K562 (cell line): Measurements from ENCODE around the gene ZNF48. TPM values are rescaled to one million over a fixed set of nuclear protein-coding genes. Genes with fewer than 3 reads are reported as not detected.
A peak's percentile ranks its signal among the peaks of the same experiment; 100 is the strongest.

Source experiments
- ATAC-seq: fragments of 200-7000 bp; cut with Tn5 transposase; 3 replicates; pipeline ENCODE4 v1.9.1; 2020; ENCODE audit warnings: moderate library complexity
- BruUV-seq: library from RNA; stranded (reverse); fragments of 400-500 nt; replicated peaks from 2 replicates; lab custom pipeline; 2021; lab: Mats Ljungman, UMichigan
- CTCF ChIA-PET: fragments of 300-600 bp; formaldehyde crosslinking; extraction: SDS; loops from one replicate; lab custom pipeline; 2021; ENCODE audit warnings: low intra/inter-chr PET ratio; lab: Yijun Ruan, JAX
- POLR2A ChIA-PET: fragments of 300-600, 350-650 bp; sonication (Branson Sonifier 250); formaldehyde crosslinking; extraction: SDS; loops from one replicate; lab custom pipeline; 2021; ENCODE audit warnings: antibody characterized with exemption, inconsistent platforms; lab: Yijun Ruan, JAX
- DNase-seq, 4 experiments: peaks; one replicate each; pipeline versions ENCODE4 v3.0.0 to v3.0.0-alpha.2; 2011 to 2018; ENCODE audit warnings: low spot score in 3 of 4, mixed read lengths in 3 of 4; ENCODE audit errors: extremely low read depth in 1 of 4
- FAIRE-seq: peaks from 2 replicates; lab custom pipeline; 2011; peaks lifted over from hg19 to GRCh38; lab: Jason Lieb, UNC
- H2AFZ ChIP-seq: 2 replicates; pipeline ENCODE4 v1.6.0; 2011; ENCODE audit warnings: low read depth, low read length, control low read depth, inconsistent platforms
- H3K27ac ChIP-seq: fragments of 200-600 bp; 3 replicates; pipeline ENCODE4 v1.8.0; 2011; ENCODE audit warnings: low read depth, mild to moderate bottlenecking, control low read depth, inconsistent platforms, low read length, moderate library complexity, mixed read lengths; ENCODE audit errors: extremely low read depth
- H3K27me3 ChIP-seq, 2 experiments: fragments of 300-600 bp in 1 of 2; 2 replicates in 1 of 2; 3 replicates in 1 of 2; pipeline versions ENCODE4 v1.6.0 to v1.8.0; 2011; ENCODE audit warnings: inconsistent platforms in 2 of 2, low read length in 2 of 2, mild to moderate bottlenecking in 1 of 2, mixed read lengths in 1 of 2, moderate library complexity in 1 of 2; ENCODE audit not compliant: control insufficient read depth in 2 of 2, insufficient read depth in 2 of 2
- H3K36me3 ChIP-seq: fragments of 300-600 bp; 3 replicates; pipeline ENCODE4 v1.8.0; 2011; ENCODE audit warnings: mild to moderate bottlenecking, low read length, inconsistent platforms; ENCODE audit not compliant: control insufficient read depth, insufficient read depth
- H3K4me1 ChIP-seq, 2 experiments: fragments of 200-600 bp in 1 of 2; replicated peaks in 1 of 2; 2 replicates in 1 of 2; 3 replicates in 1 of 2; pipeline versions ENCODE4 v1.5.1 to v1.8.0; 2011; ENCODE audit warnings: inconsistent platforms in 2 of 2, low read length in 2 of 2, mild to moderate bottlenecking in 1 of 2, mixed read lengths in 1 of 2, moderate library complexity in 1 of 2; ENCODE audit not compliant: control insufficient read depth in 2 of 2, insufficient read depth in 2 of 2
- H3K4me2 ChIP-seq: 2 replicates; pipeline ENCODE4 v1.6.1; 2011; ENCODE audit warnings: low read length, control low read depth, inconsistent platforms, mixed read lengths; ENCODE audit not compliant: insufficient read depth
- H3K4me3 ChIP-seq: fragments of 200-600 bp; sonication (generic), shearing (Covaris generic); 2 replicates; pipeline ENCODE4 v1.5.1; 2016; ENCODE audit warnings: control low read depth, inconsistent platforms
- H3K79me2 ChIP-seq: fragments of 200-600 bp; 3 replicates; pipeline ENCODE4 v1.8.0; 2011; ENCODE audit warnings: low read length, inconsistent platforms; ENCODE audit not compliant: control insufficient read depth, insufficient read depth
- H3K9ac ChIP-seq, 2 experiments: 2 replicates each; pipeline versions ENCODE4 v1.6.0 to v1.6.1; 2011; ENCODE audit warnings: low read depth in 2 of 2, low read length in 2 of 2, control low read depth in 1 of 2, inconsistent platforms in 1 of 2, mild to moderate bottlenecking in 1 of 2, mixed read lengths in 1 of 2; ENCODE audit not compliant: insufficient read depth in 1 of 2
- H3K9me1 ChIP-seq: one replicate; pipeline ENCODE4 v1.6.0; 2011; ENCODE audit warnings: inconsistent platforms, mild to moderate bottlenecking, low read length, moderate library complexity; ENCODE audit not compliant: control insufficient read depth, insufficient read depth
- H3K9me3 ChIP-seq: replicated peaks from 2 replicates; pipeline ENCODE4 v1.5.1; 2011; ENCODE audit warnings: low read depth, low read length, inconsistent platforms; ENCODE audit not compliant: control insufficient read depth, insufficient read depth
- H4K20me1 ChIP-seq: replicated peaks from 2 replicates; pipeline ENCODE4 v1.6.1; 2011; ENCODE audit warnings: low read length, inconsistent platforms, mixed read lengths; ENCODE audit not compliant: control insufficient read depth, insufficient read depth
- ARID3B ChIP-seq: fragments of 250-450 bp; sonication (Bioruptor Pico); IDR thresholded peaks from 2 replicates; pipeline ENCODE4 v1.4.0; 2020; ENCODE audit warnings: borderline replicate concordance
- BRD4 ChIP-seq: fragments of 200-600 bp; sonication (generic); IDR thresholded peaks from 2 replicates; pipeline ENCODE4 v1.6.1; 2017; ENCODE audit warnings: inconsistent platforms
- C11orf30 ChIP-seq: fragments of 450-650 bp; IDR thresholded peaks from 2 replicates; pipeline ENCODE4 v1.6.1; 2016; ENCODE audit warnings: low read depth, mild to moderate bottlenecking
- KAT8 ChIP-seq: fragments of 450-650 bp; IDR thresholded peaks from 2 replicates; pipeline ENCODE4 v1.6.1; 2016; ENCODE audit warnings: low read depth, mild to moderate bottlenecking
- KHSRP ChIP-seq: fragments of 450-650 bp; IDR thresholded peaks from 2 replicates; pipeline ENCODE4 v1.6.1; 2017
- PHF8 ChIP-seq: fragments of 200-600 bp; sonication (generic); IDR thresholded peaks from 2 replicates; pipeline ENCODE4 v1.6.1; 2012; ENCODE audit warnings: mixed run types, mild to moderate bottlenecking, inconsistent platforms, low read length, moderate library complexity, borderline replicate concordance
- YY1 ChIP-seq, 3 experiments: IDR thresholded peaks; 2 replicates each; pipeline ENCODE4 v1.6.1; 2011; ENCODE audit warnings: low read length in 2 of 3, mild to moderate bottlenecking in 2 of 3, moderate library complexity in 2 of 3, borderline replicate concordance in 1 of 3, control low read depth in 1 of 3, low read depth in 1 of 3; ENCODE audit not compliant: insufficient read depth in 3 of 3, insufficient replicate concordance in 2 of 3, control insufficient read depth in 1 of 3, insufficient read length in 1 of 3; ENCODE audit errors: extremely low read depth in 1 of 3
- ZC3H4 ChIP-seq: sonication (generic); formaldehyde crosslinking; IDR thresholded peaks from 2 replicates; pipeline ENCODE4 v1.9.0; 2021; ENCODE audit warnings: missing genetic modification reagents, borderline replicate concordance
- ZNF184 ChIP-seq: sonication (generic); formaldehyde crosslinking; IDR thresholded peaks from 2 replicates; pipeline ENCODE4 v1.5.0; 2020; ENCODE audit warnings: missing genetic modification reagents
- ZNF639 ChIP-seq, 2 experiments: fragments of 200-800 bp in 1 of 2; sonication (Bioruptor generic) in 1 of 2; sonication (generic) in 1 of 2; formaldehyde crosslinking in 1 of 2; IDR thresholded peaks in 1 of 2; conservative IDR thresholded peaks in 1 of 2; 2 replicates each; pipeline versions ENCODE4 v1.5.0 to v1.6.1; 2016 to 2020; ENCODE audit warnings: missing compliant biosample characterization in 1 of 2, missing genetic modification characterization in 1 of 2, missing genetic modification reagents in 1 of 2
- ZNF785 ChIP-seq: fragments of 250-450 bp; sonication (Bioruptor Pico); IDR thresholded peaks from 2 replicates; pipeline ENCODE4 v1.4.0; 2020; ENCODE audit warnings: mild to moderate bottlenecking
- WGBS: fragments of 100-300 bp; shearing (Covaris generic); methylation state at CpG from one replicate; pipeline ENCODE4 v1.1.6; 2016; ENCODE audit warnings: low coverage, mixed read lengths; ENCODE audit not compliant: insufficient coverage; ENCODE audit errors: missing lambda C conversion rate; 5-methylcytosine and 5-hydroxymethylcytosine counted together
- in situ Hi-C: fragments of 300-500 bp; cut with MboI; formaldehyde crosslinking; loops from 4 replicates; pipeline ENCODE4 v1.15.0; 2018; ENCODE audit warnings: inconsistent platforms, mixed read lengths
- intact Hi-C: fragments of 100-400 bp; cut with micrococcal nuclease; formaldehyde crosslinking; loops from 2 replicates; pipeline ENCODE4 v1.14.2; 2022
- polyA plus RNA-seq, 8 experiments: library from polyadenylated mRNA; depleted of rRNA in 4 of 8; stranded (reverse) in 5 of 8; unstranded in 3 of 8; fragments of >200 nt; fragmentation: Nextera tagmentation in 2 of 8; fragmentation: Illumina TruSeq in 1 of 8; extraction: Ambion mirVana in 2 of 8; extraction: Trizol in 1 of 8; gene quantifications; 2 replicates each; pipeline versions ENCODE4 v1.2.1 to v1.2.3, GENCODE V29; 2011 to 2014; ENCODE audit warnings: inconsistent platforms in 1 of 8, missing spikeins in 1 of 8
- total RNA-seq, 7 experiments: library from RNA; depleted of rRNA in 6 of 7; stranded (reverse); fragments of >200 nt in 6 of 7; fragmentation: Illumina TruSeq in 2 of 7; extraction: Trizol in 2 of 7; gene quantifications; 2 replicates each; pipeline versions ENCODE4 v1.2.1 to v1.2.3, GENCODE V29; 2011 to 2021; ENCODE audit warnings: low replicate concordance in 1 of 7
- TF ChIP-seq, protein P1 (sequence below), 3 experiments: IDR thresholded peaks in 2 of 3; conservative IDR thresholded peaks in 1 of 3; 2 replicates each; pipeline ENCODE4 v1.5.1; 2011 to 2012; ENCODE audit warnings: low read length in 3 of 3, mild to moderate bottlenecking in 3 of 3, control low read depth in 2 of 3, improper control_type of control experiment in 1 of 3, inconsistent platforms in 1 of 3, low read depth in 1 of 3, mixed read lengths in 1 of 3, moderate library complexity in 1 of 3; ENCODE audit not compliant: insufficient read depth in 2 of 3
- TF ChIP-seq, protein P2 (sequence below): fragments of 250-450 bp; sonication (Bioruptor Pico); IDR thresholded peaks from 2 replicates; pipeline ENCODE4 v1.8.0; 2021; ENCODE audit warnings: mild to moderate bottlenecking, moderate library complexity

The ZNF48 gene
- total and polyA plus RNA-seq, 9 of the 15 experiments (the other 6 are each of a cell fraction or from before 2014, with no cell fraction given) = 0.38 to 11.6 (median 4.7) TPM

- WGBS = 0% methylated on average over 14 of the region's 76 CpGs
- Histone ChIP-seq H3K9me3 (no peaks in the 10 kb centered on the region), H3K36me3 (peaks cover 24% of the 10 kb centered on the region), H2AFZ (peak overlapping the region; percentile 17; the same call in 1 of the 2 replicates), H4K20me1 (peaks cover 23% of the 10 kb centered on the region), H3K4me3 (peak overlapping the region; percentile 74), H3K4me1 (peaks cover 25 to 44% of the 10 kb centered on the region in 2 experiments; a peak in 4 of 5 replicates), H3K9me1 (peaks cover 6% of the 10 kb centered on the region), H3K79me2 (peaks cover 49% of the 10 kb centered on the region), H3K27ac (peak overlapping the region; percentile 72), H3K27me3 (no peaks in the 10 kb centered on the region), H3K9ac (peak overlapping the region; percentile 70 to 98; a peak in 3 of 4 replicates), H3K4me2 (peak overlapping the region; percentile 90; the same call in 1 of the 2 replicates)
- no peak for FAIRE-seq
- in situ Hi-C loops (loop anchor here (25.0 kb wide), 1 partner anchor 908 kb away; the partner anchor contains the start of genes BOLA2, SLX1B and SULT1A4), intact Hi-C loops (loop anchor here (2.0 to 10.0 kb wide), 3 partner anchors 15 to 305 kb away; partner anchors contain the start of genes ALDOA, CD2BP2 and ZNF771)
- ChIA-PET POLR2A (interaction anchor here (0.6 to 6.3 kb wide), 10 partner anchors 12 to 289 kb away, joined by 3 to 77 read pairs (median 4); partner anchors contain the start of genes CD2BP2, FBRS and PRR14), CTCF (interaction anchor here (0.6 kb wide), 1 partner anchor 187 kb away, joined by 4 read pairs; the partner anchor contains the start of gene CORO1A)
- BruUV-seq = no TSS peak
- DNase-seq = peak in 2 of 4 experiments; percentile 87 to 91
- no peak for ATAC-seq
- no peak for TF ChIP-seq ARID3B (CRISPR knock-in tag)
- TF ChIP-seq BRD4 = no peak
- peak in 2 of 3 experiments; percentile 51 to 72 for TF ChIP-seq YY1 (IDR thresholded peaks at IDR 0.05; ENCODE audit: borderline replicate concordance in 1 of 3, control insufficient read depth in 1 of 3, extremely low read depth in 1 of 3, insufficient read depth in 3 of 3, insufficient read length in 1 of 3, insufficient replicate concordance in 2 of 3, low read depth in 1 of 3, low read length in 2 of 3)
- no peak for TF ChIP-seq ZNF785 (CRISPR knock-in tag)
- TF ChIP-seq, protein P1, sequence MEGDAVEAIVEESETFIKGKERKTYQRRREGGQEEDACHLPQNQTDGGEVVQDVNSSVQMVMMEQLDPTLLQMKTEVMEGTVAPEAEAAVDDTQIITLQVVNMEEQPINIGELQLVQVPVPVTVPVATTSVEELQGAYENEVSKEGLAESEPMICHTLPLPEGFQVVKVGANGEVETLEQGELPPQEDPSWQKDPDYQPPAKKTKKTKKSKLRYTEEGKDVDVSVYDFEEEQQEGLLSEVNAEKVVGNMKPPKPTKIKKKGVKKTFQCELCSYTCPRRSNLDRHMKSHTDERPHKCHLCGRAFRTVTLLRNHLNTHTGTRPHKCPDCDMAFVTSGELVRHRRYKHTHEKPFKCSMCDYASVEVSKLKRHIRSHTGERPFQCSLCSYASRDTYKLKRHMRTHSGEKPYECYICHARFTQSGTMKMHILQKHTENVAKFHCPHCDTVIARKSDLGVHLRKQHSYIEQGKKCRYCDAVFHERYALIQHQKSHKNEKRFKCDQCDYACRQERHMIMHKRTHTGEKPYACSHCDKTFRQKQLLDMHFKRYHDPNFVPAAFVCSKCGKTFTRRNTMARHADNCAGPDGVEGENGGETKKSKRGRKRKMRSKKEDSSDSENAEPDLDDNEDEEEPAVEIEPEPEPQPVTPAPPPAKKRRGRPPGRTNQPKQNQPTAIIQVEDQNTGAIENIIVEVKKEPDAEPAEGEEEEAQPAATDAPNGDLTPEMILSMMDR (IDR thresholded peaks at IDR 0.05 in 2 of 3, conservative IDR thresholded peaks at IDR 0.05 in 1 of 3; ENCODE audit: insufficient read depth in 2 of 3, low read depth in 1 of 3, low read length in 3 of 3) = 0 out of 6 replicates have a peak, but pooled peaks of 1 of the 3 experiments have one; percentile 8
- no peak for TF ChIP-seq KAT8
- no peak for TF ChIP-seq ZC3H4
- TF ChIP-seq ZNF184 (CRISPR knock-in tag) = no peak
- peak; percentile 55; the same call in 1 of the 2 replicates for TF ChIP-seq PHF8
- no peak for TF ChIP-seq C11orf30
- no peak for TF ChIP-seq KHSRP
- TF ChIP-seq ZNF639 (CRISPR knock-in tag; conservative IDR thresholded peaks at IDR 0.05 in 1 of 2, IDR thresholded peaks at IDR 0.05 in 1 of 2) = 0 out of 4 replicates have a peak, but pooled peaks of 1 of the 2 experiments have one; percentile 25
- TF ChIP-seq, protein P2, sequence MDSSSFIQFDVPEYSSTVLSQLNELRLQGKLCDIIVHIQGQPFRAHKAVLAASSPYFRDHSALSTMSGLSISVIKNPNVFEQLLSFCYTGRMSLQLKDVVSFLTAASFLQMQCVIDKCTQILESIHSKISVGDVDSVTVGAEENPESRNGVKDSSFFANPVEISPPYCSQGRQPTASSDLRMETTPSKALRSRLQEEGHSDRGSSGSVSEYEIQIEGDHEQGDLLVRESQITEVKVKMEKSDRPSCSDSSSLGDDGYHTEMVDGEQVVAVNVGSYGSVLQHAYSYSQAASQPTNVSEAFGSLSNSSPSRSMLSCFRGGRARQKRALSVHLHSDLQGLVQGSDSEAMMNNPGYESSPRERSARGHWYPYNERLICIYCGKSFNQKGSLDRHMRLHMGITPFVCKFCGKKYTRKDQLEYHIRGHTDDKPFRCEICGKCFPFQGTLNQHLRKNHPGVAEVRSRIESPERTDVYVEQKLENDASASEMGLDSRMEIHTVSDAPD = no peak
Measured at GRCh38 chr16:30369938-30370455, 25.2 kb upstream of the ZNF48 start.
